DOHH2 (cell line): ENCODE results near the gene COL20A1.

Experiments
- H3F3A ChIP-seq: fragments of 200-600 bp; sonication (generic), shearing (Covaris generic); 2 replicates; pipeline ENCODE4 v1.6.0; 2016; ENCODE audit warnings: antibody characterized with exemption, mild to moderate bottlenecking; ENCODE audit not compliant: control insufficient read depth, insufficient read depth
- H3K27ac ChIP-seq: fragments of 200-600 bp; sonication (generic); 2 replicates; pipeline ENCODE4 v1.5.1; 2014; ENCODE audit warnings: low read depth, mild to moderate bottlenecking, low read length, moderate library complexity
- H3K27me3 ChIP-seq: fragments of 200-600 bp; sonication (generic); 2 replicates; pipeline ENCODE4 v1.6.1; 2014; ENCODE audit warnings: mild to moderate bottlenecking, low read length, mixed read lengths; ENCODE audit not compliant: control insufficient read depth
- H3K36me3 ChIP-seq: fragments of 200-600 bp; sonication (generic); 2 replicates; pipeline ENCODE4 v1.6.1; 2014; ENCODE audit warnings: mild to moderate bottlenecking, low read length, moderate library complexity, mixed read lengths; ENCODE audit not compliant: control insufficient read depth
- H3K4me1 ChIP-seq: fragments of 200-600 bp; sonication (generic); 2 replicates; pipeline ENCODE4 v1.6.1; 2014; ENCODE audit warnings: mild to moderate bottlenecking, low read length, mixed read lengths; ENCODE audit not compliant: control insufficient read depth
- H3K4me2 ChIP-seq: fragments of 200-600 bp; sonication (generic); 2 replicates; pipeline ENCODE4 v1.6.0; 2014; ENCODE audit warnings: mild to moderate bottlenecking, low read length, moderate library complexity
- H3K4me3 ChIP-seq: fragments of 200-600 bp; sonication (generic); 2 replicates; pipeline ENCODE4 v1.5.1; 2014; ENCODE audit warnings: mild to moderate bottlenecking, low read length, mixed read lengths
- H3K79me2 ChIP-seq: fragments of 200-600 bp; sonication (generic); 2 replicates; pipeline ENCODE4 v1.6.1; 2014; ENCODE audit warnings: mild to moderate bottlenecking, low read length, mixed read lengths; ENCODE audit not compliant: control insufficient read depth
- H3K9me2 ChIP-seq: fragments of 200-600 bp; sonication (generic); replicated peaks from 2 replicates; pipeline ENCODE4 v1.6.1; 2014; ENCODE audit warnings: mild to moderate bottlenecking, low read length, mixed read lengths; ENCODE audit not compliant: control insufficient read depth
- H3K9me3 ChIP-seq: fragments of 200-600 bp; sonication (generic); 2 replicates; pipeline ENCODE4 v1.6.1; 2014; ENCODE audit warnings: antibody characterized with exemption, low read length, mixed read lengths; ENCODE audit not compliant: control insufficient read depth, insufficient read depth
- H4K20me1 ChIP-seq: fragments of 200-600 bp; sonication (generic); 2 replicates; pipeline ENCODE4 v1.6.0; 2014; ENCODE audit warnings: low read depth, mild to moderate bottlenecking, antibody characterized with exemption, low read length, moderate library complexity; ENCODE audit not compliant: control insufficient read depth, insufficient read depth
- CTCF ChIP-seq: fragments of 200-600 bp; sonication (generic); IDR thresholded peaks from one replicate; pipeline ENCODE4 v1.5.1; 2014; ENCODE audit warnings: antibody characterized with exemption, mild to moderate bottlenecking, low read depth, low read length; ENCODE audit not compliant: poor library complexity, severe bottlenecking
- EZH2phosphoT487 ChIP-seq: fragments of 200-600 bp; sonication (generic); IDR thresholded peaks from 2 replicates; pipeline ENCODE4 v1.6.1; 2017; ENCODE audit warnings: borderline replicate concordance, mild to moderate bottlenecking, antibody characterized with exemption, low read length, moderate library complexity, mixed read lengths

COL20A1 gene

GRCh38 chr20:63261060-63261794 is 31.8 kb upstream of the COL20A1 start:
- H3K79me2 ChIP-seq: no peaks in the 10 kb centered on the region
- no peak for TF ChIP-seq EZH2phosphoT487
- no peak for TF ChIP-seq CTCF
- H3K4me1 ChIP-seq: no peaks in the 10 kb centered on the region
- no peaks in the 10 kb centered on the region; the same call in 1 of the 2 replicates for H3K27me3 ChIP-seq
- H3K9me2 ChIP-seq: no peaks in the 10 kb centered on the region
- H3K9me3 ChIP-seq: no peaks in the 10 kb centered on the region
- H4K20me1 ChIP-seq: peaks cover 6% of the 10 kb centered on the region; the same call in 1 of the 2 replicates
- H3K4me3 ChIP-seq: no peak overlapping the region
- H3K27ac ChIP-seq: no peak overlapping the region
- H3K4me2 ChIP-seq: no peak overlapping the region
- H3F3A ChIP-seq: no peaks in the 10 kb centered on the region
- no peaks in the 10 kb centered on the region for H3K36me3 ChIP-seq

- Histone ChIP-seq H3F3A (no peaks in the 10 kb centered on the region), H3K4me2 (no peak overlapping the region), H3K36me3 (no peaks in the 10 kb centered on the region), H3K9me3 (no peaks in the 10 kb centered on the region), H3K9me2 (no peaks in the 10 kb centered on the region), H3K27ac (no peak overlapping the region), H3K79me2 (no peaks in the 10 kb centered on the region), H3K4me3 (no peak overlapping the region), H3K27me3 (no peaks in the 10 kb centered on the region), H3K4me1 (no peaks in the 10 kb centered on the region), H4K20me1 (peaks cover 2% of the 10 kb centered on the region; the same call in 1 of the 2 replicates)
- TF ChIP-seq CTCF (no peak), EZH2phosphoT487 (no peak)
These were observed 31.0 kb upstream of the COL20A1 start for GRCh38 chr20:63261795-63262528.

DNA sequence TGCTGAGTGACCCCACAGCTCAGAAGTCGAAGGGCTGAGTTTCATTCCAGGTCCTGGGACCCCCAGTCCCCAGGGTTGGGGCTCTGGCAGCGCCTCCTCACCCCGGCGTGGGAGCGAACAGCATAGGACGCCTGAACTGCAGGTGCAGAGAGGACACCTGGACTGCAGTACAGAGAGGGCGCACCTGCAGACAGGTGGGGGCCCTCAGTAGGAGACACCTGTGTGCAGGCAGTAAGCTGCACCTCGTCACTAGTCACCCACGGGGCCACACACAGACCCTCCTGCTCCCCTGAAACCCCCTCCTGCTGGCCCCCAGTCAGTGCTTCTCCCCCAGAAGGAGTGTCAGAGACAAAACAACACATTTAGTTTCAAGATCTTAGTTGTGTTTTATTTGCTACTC is 30.1 kb upstream of the COL20A1 start:
- H3K4me3 ChIP-seq: no peak overlapping the region
- no peaks in the 10 kb centered on the region for H3K9me2 ChIP-seq
- H3K4me1 ChIP-seq: no peaks in the 10 kb centered on the region
- no peaks in the 10 kb centered on the region for H3F3A ChIP-seq
- no peaks in the 10 kb centered on the region for H3K36me3 ChIP-seq
- H3K79me2 ChIP-seq: no peaks in the 10 kb centered on the region
- TF ChIP-seq EZH2phosphoT487: no peak
- no peak for TF ChIP-seq CTCF
- H4K20me1 ChIP-seq: no peaks in the 10 kb centered on the region
- H3K27me3 ChIP-seq: no peaks in the 10 kb centered on the region; the same call in 1 of the 2 replicates
- no peak overlapping the region for H3K4me2 ChIP-seq
- H3K27ac ChIP-seq: no peak overlapping the region
- no peaks in the 10 kb centered on the region for H3K9me3 ChIP-seq
